Measurements from ENCODE around the gene TIMM22.
"Not testable (repeated sequence)": the region's sequence is repeated elsewhere in the genome, so short reads cannot be mapped to it uniquely, and the experiment has no call there.

GRCh38 chr17:952592-952991 is 44.3 kb upstream of the TIMM22 start:
- not testable (repeated sequence) for TF ChIP-seq CTCF, POLR2A, POLR2AphosphoS5 (IDR thresholded peaks at IDR 0.05)

Data from stomach (tissue), 4 donors.